Spleen (tissue), 11 donors: ENCODE data around the gene CEP250. TPM values are rescaled to one million over a fixed set of nuclear protein-coding genes. Genes with fewer than 3 reads are reported as not detected.

Experiments
- DNase-seq: peaks from one replicate; pipeline ENCODE4 v3.0.0-alpha.2; 2020
- H3K27ac ChIP-seq, 8 donors: fragments of 200-600 bp; sonication (generic) in 7 of 8; 1 replicate in 4 of 8; 2 replicates in 4 of 8; pipeline versions ENCODE4 v1.5.0 to v1.8.0; 2016 to 2021; ENCODE audit warnings: inconsistent platforms in 4 of 8, mild to moderate bottlenecking in 4 of 8, moderate library complexity in 1 of 8
- H3K27me3 ChIP-seq, 7 donors: fragments of 200-600 bp; sonication (generic) in 6 of 7; replicated peaks in 1 of 7; 1 replicate in 4 of 7; 2 replicates in 3 of 7; pipeline versions ENCODE4 v1.5.0 to v1.8.0; 2016 to 2021; ENCODE audit warnings: inconsistent platforms in 3 of 7, mild to moderate bottlenecking in 1 of 7
- H3K36me3 ChIP-seq, 6 donors: fragments of 200-600 bp; sonication (generic) in 5 of 6; 1 replicate in 4 of 6; 2 replicates in 2 of 6; pipeline versions ENCODE4 v1.5.0 to v1.8.0; 2016 to 2021; ENCODE audit warnings: inconsistent platforms in 2 of 6
- H3K4me1 ChIP-seq, 6 donors: fragments of 200-600 bp; sonication (generic) in 5 of 6; 1 replicate in 3 of 6; 2 replicates in 3 of 6; pipeline versions ENCODE4 v1.5.0 to v1.8.0; 2016 to 2021; ENCODE audit warnings: inconsistent platforms in 3 of 6
- H3K4me3 ChIP-seq, 8 donors: fragments of 200-600 bp; sonication (generic) in 7 of 8; 1 replicate in 4 of 8; 2 replicates in 4 of 8; pipeline versions ENCODE4 v1.5.0 to v1.8.0; 2016 to 2021; ENCODE audit warnings: inconsistent platforms in 4 of 8, mild to moderate bottlenecking in 4 of 8, moderate library complexity in 2 of 8
- H3K9me3 ChIP-seq, 8 donors: fragments of 200-600 bp; sonication (generic) in 7 of 8; 1 replicate in 4 of 8; 2 replicates in 4 of 8; pipeline versions ENCODE4 v1.5.0 to v1.8.0; 2016 to 2021; ENCODE audit warnings: inconsistent platforms in 4 of 8
- CTCF ChIP-seq, 11 experiments: fragments of 200-600 bp in 7 of 11; fragments of 450-650 bp in 4 of 11; sonication (generic) in 4 of 11; IDR thresholded peaks in 8 of 11; conservative IDR thresholded peaks in 3 of 11; 1 replicate in 7 of 11; 2 replicates in 4 of 11; pipeline versions ENCODE4 v1.4.0 to v1.8.0; 2016 to 2021; ENCODE audit warnings: antibody characterized with exemption in 11 of 11, inconsistent platforms in 4 of 11, mild to moderate bottlenecking in 1 of 11
- POLR2A ChIP-seq, 3 donors: fragments of 450-650 bp; IDR thresholded peaks; one replicate each; pipeline ENCODE4 v1.5.1; 2017; ENCODE audit warnings: antibody characterized with exemption in 3 of 3, mild to moderate bottlenecking in 1 of 3
- POLR2AphosphoS5 ChIP-seq, 3 donors: sonication (generic); formaldehyde crosslinking; IDR thresholded peaks; one replicate each; pipeline ENCODE4 v1.5.1; 2017; ENCODE audit warnings: antibody characterized with exemption in 3 of 3
- WGBS, 5 donors: extraction: QIAGEN DNeasy Blood & Tissue Kit in 3 of 5; methylation state at CpG; one replicate each; pipeline versions ENCODE4 v1.1.5 to v1.1.7; 2013 to 2018; 5-methylcytosine and 5-hydroxymethylcytosine counted together
- intact Hi-C: fragments of 100-400 bp; cut with DNase I; formaldehyde crosslinking; loops from one replicate; pipeline ENCODE4 v1.15.0; 2023; ENCODE audit warnings: low total_unique reads
- polyA plus RNA-seq, 3 donors: library from polyadenylated mRNA; stranded (reverse); fragments of 200-250 nt; gene quantifications; one replicate each; pipeline ENCODE4 v1.2.1, GENCODE V29; 2013
- total RNA-seq, 7 donors: library from RNA; depleted of rRNA in 3 of 7; stranded (reverse); fragments of >200 nt in 3 of 7; fragmentation: NEBNext Ultra II Directional in 4 of 7; extraction: Animal tissue kit (Norgen Biotek cat#: 25700) in 4 of 7; gene quantifications; one replicate each; pipeline versions ENCODE4 v1.1.0 to v1.2.1, GENCODE V29; 2016 to 2021
- donor health status: healthy with polysubstance abuse.
- donor health status: DM: no; HTN: no; CAD: no; lungs with moderate emphysema.
- donor health status: DM: no; HTN: no; CAD: no.
- donor health status: Bipolar disorder and iron deficiency.
- donor health status: healthy.
- donor health status: DM: no; HTN: no; CAD: no.
- donor health status: DM: yes; HTN: yes; CAD: no.

CEP250 gene
- total and polyA plus RNA-seq, 10 donors = 15.2 to 70.0 (median 45.7) TPM

GRCh38 chr20:35506872-35507638 is 51.7 kb downstream of the CEP250 start:
- H3K4me3 ChIP-seq = no peak overlapping the region
- H3K4me1 ChIP-seq = peaks cover 3 to 79% (median 51%) of the 10 kb centered on the region in 6 donors
- peak overlapping the region in 5 of 8 donors; percentile 12 to 64 (median 43) for H3K27ac ChIP-seq
- H3K36me3 ChIP-seq = peaks cover 3 to 100% (median 91%) of the 10 kb centered on the region in 6 donors
- no peak for TF ChIP-seq POLR2AphosphoS5 (IDR thresholded peaks at IDR 0.05)
- TF ChIP-seq POLR2A (IDR thresholded peaks at IDR 0.05) = no peak
- no peak for TF ChIP-seq CTCF (IDR thresholded peaks at IDR 0.05 in 8 of 11, conservative IDR thresholded peaks at IDR 0.05 in 3 of 11)
- WGBS, 5 donors = 74 to 81% (median 78%) methylated on average over 6 of the region's 6 CpGs
- DNase-seq = no peak
- no peaks in the 10 kb centered on the region for H3K27me3 ChIP-seq
- no peaks in the 10 kb centered on the region for H3K9me3 ChIP-seq
- intact Hi-C loops = no loop called here

GRCh38 chr20:35508493-35509218 is 53.3 kb downstream of the CEP250 start:
- no peaks in the 10 kb centered on the region for H3K9me3 ChIP-seq
- H3K27ac ChIP-seq = peak overlapping the region in 2 of 8 donors; percentile 24 to 62
- 60 to 88% (median 85%) methylated on average over 10 of the region's 10 CpGs for WGBS, 5 donors
- no peaks in the 10 kb centered on the region for H3K27me3 ChIP-seq
- no peak overlapping the region for H3K4me3 ChIP-seq
- TF ChIP-seq POLR2AphosphoS5 (IDR thresholded peaks at IDR 0.05) (peak in 2 of 3 donors; percentile 30 to 34), CTCF (IDR thresholded peaks at IDR 0.05 in 8 of 11, conservative IDR thresholded peaks at IDR 0.05 in 3 of 11) (no peak)
- intact Hi-C loops = no loop called here
- H3K36me3 ChIP-seq = peaks cover 3 to 100% (median 89%) of the 10 kb centered on the region in 6 donors
- H3K4me1 ChIP-seq = peaks cover 0 to 63% (median 37%) of the 10 kb centered on the region in 6 donors
- DNase-seq = no peak

GRCh38 chr20:35510951-35511735 is 55.7 kb downstream of the CEP250 start:
- no peak for DNase-seq
- no peak for TF ChIP-seq CTCF (IDR thresholded peaks at IDR 0.05 in 8 of 11, conservative IDR thresholded peaks at IDR 0.05 in 3 of 11)
- no peak for TF ChIP-seq POLR2A (IDR thresholded peaks at IDR 0.05)
- intact Hi-C loops = no loop called here
- Histone ChIP-seq H3K4me3 (no peak overlapping the region), H3K9me3 (no peaks in the 10 kb centered on the region), H3K4me1 (peaks cover 0 to 38% (median 27%) of the 10 kb centered on the region in 6 donors), H3K36me3 (peaks cover 3 to 100% (median 88%) of the 10 kb centered on the region in 6 donors), H3K27me3 (no peaks in the 10 kb centered on the region), H3K27ac (no peak overlapping the region)
- 84 to 94% (median 91%) methylated on average over 10 to 12 of the region's 12 CpGs for WGBS, 5 donors
